HG02938 (cell line): ENCODE measurements around the gene KNCN.

Experiments used
- ATAC-seq: cut with Tn5 transposase; IDR thresholded peaks from one replicate; pipeline ENCODE4 v1.9.1; 2021; ENCODE audit warnings: mild to moderate bottlenecking, moderate library complexity; ENCODE audit not compliant: unreplicated experiment

The KNCN gene

DNA sequence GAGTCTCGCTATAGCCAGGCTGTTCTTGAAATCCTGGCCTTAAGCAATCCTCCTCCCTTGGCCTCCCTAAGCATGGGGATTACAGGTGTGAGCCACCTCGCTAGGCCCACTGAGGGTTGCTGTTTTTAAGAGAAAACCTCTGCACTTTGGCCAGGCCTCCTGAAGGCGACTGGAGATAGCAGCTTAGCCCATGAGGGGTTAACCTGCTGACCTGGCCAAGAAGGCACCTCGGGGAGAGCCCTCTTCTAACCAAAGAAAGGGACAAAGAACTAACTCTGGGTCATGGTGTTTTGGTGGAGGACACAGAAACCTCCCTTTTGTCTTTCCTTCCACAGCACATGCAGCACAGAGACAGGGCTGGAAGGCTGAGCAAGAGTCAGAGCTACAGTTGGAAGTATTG, 17.7 kb upstream of the KNCN start:
- ATAC-seq, result no peak

DNA sequence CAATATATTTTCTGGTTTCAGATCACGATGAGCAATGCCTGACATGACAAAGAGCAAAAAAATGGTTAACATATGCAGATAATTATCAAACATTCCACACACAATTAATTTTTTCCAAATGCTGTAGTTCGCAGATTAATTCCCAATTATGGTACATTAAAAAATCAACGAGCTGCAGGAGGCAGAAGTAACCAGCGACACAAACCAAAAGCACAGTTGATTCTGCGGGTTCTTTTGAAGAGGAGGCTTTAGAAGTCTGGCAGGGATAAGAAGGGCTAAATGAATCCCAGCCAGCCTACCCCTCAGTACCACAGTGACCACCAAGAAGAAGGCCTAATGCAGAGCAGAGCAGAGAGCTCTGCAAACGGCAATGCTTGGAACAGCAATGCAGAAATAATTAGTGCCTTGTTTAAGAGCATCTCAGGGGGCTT, 17.0 kb upstream of the KNCN start:
- no peak for ATAC-seq

DNA sequence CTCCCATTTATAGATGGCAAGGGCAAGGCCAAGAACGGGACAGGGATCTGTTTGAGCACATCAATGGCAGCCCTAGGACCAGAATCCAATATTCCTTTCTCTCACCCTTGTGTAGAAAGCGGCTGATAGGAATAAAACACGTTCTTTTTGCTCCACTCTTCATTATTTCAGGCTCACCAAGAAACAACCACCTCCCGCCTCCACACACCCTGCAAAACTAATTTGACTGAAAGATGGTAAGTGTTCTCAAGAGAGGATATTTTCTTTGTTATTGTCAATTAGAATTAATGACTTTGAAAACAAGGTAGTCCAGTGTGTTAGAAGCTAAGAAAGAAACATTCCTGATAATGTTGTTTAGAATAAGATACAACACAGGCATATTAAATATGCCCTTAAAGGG, 11.9 kb upstream of the KNCN start:
- ATAC-seq, result no peak

DNA sequence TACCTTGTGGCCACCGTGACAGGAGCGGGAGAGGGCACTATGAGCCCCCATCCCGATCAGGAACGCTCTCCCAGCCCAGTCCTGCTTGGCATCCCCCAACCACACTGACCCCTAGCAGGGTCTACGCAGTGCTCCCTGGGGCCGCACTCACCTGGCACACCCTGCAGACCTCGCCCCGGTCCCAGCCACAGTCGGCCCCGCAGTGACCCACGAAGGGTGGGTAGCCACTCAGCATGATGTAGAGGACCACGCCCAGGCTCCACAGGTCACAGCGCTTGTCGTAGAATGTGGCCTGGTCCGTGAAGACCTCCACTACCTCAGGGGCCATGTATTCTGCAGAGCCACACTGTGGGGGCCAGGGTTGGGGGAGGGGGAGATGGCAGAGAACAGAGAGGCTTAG, 11.1 kb upstream of the KNCN start:
- ATAC-seq, result no peak

DNA sequence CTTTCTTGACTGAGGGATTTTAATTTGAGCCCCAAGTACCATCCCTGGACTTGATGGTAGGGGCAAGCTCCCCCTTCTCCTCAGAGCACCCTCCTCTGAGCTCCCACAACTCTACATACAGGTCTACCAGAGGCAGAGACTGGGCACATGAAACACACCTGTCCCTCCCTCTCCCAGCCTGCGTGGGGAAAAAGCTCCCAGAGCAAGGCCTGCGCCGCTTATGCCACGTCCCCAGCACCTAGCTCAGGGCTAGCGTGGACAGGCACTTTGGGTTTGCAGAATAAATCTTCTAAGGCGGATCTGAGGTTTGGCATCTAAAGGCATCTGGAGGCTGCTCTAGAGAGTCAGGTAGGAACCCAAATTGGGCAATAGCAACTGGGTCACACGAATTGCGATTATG, 7.5 kb upstream of the KNCN start:
- ATAC-seq, result no peak

DNA sequence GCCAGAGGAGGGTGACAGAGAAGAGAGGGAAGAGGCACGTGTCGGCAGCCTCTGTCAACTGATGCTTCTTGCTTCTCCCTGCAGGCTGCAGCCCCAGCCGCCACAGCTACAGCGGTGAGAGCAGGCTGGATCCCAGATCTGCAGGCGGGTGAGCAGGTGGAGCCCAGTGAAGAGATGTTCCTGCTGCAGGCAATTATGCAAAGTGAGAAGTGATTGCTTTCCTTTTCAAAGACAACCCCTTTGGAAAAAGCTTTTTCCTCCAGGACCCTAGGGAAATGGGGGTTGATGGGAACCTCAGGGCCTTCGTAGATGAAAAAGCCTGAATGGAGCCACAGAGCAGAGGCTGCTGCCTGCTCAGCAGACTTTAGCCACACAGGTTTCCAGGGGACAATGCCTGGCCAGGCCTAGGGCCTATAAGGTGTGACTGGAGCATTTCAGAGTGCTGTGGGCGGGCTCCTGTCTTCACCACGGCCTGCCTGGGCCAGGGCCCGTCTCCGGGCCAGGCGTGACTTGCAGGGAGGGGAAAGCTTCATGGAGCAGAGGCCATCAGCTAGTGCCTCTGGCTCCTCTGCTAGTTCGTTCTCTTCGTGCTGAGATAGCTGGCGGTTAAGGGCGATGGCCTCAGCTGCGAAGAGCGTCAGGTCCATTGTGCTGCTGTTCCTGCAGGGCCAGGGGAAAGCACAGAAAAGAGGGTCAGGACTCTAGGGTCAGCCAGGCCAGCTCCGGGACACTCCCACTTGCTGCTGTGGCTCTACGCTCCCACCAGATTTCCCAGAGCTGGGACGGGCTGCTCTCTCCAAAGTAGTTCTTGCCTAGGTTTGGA, 6.9 kb upstream of the KNCN start:
- no peak for ATAC-seq

DNA sequence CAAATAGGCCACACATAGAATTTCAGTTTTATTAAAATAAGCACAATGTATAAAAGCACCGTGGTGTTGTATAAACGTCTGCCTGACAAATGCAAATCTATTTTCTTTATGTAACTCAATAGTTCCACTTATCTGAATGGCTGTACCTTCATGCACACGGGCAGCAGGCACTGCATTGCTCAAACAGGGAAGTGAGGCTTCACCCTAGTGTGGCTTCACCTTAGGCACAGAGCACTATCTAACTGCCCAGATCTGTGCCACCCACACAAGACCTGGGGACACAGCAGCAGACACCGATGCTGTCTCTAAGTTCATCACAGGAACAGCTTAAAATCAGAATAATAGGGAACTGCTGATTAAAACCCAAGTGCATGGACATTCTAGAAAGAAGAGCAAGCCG, 6.0 kb upstream of the KNCN start:
- ATAC-seq, result no peak

DNA sequence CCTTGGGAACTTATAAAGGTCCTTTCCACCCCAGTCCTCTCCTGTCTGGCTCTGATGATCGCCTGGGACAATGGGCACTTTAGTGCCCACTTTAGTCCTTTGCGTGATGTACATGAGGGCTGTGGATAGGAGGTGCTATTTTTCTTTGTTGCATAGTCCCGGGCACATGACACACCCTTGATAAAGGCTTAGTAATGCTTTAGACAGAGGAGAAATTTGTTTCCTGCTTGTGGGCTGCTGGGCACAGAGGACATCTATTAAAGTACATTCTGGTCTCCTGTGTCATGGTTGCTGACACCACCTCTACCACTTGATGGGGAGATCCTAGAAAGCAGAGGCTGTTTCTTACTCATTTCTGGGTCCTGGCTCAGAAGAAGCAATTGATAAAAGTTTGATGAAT, 5.4 kb upstream of the KNCN start:
- no peak for ATAC-seq

DNA sequence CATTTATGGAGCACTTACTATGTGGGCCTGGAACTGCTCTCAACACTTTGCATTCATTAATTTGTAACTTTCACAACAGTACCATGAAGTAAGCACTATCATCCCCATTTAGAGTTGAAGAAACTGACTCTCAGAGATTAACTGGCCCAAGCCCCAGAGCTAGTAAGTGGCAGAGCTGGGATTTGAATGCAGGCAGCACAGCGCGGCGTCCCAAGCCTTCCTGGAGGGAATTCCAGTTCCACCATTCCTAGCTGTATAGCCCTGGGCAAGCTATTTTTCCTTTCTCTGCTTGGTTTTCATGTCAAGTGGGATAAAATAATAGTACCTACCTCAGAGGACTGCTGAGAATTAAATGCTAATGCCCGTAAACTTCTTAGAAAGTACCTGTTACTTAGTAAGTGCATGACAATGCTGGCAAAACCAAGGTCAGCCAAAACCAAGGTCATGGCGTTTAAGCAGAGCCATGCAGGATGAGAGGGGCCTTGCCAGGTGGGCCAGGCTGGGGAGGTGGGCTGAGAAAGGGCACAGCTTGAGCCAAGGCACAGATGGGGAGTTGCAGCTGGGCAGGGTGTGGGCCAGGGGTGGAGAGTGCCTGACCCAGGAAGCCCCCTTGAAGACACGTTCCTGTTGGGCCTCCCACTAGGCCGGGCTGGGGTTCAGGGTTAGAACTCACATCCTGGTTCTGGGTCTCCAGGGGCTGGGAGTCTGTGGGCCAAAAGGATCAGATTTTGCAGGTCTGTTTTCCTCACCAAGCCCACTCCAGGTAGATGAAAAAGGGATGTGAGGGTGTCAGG, 4.6 kb upstream of the KNCN start:
- no peak for ATAC-seq

DNA sequence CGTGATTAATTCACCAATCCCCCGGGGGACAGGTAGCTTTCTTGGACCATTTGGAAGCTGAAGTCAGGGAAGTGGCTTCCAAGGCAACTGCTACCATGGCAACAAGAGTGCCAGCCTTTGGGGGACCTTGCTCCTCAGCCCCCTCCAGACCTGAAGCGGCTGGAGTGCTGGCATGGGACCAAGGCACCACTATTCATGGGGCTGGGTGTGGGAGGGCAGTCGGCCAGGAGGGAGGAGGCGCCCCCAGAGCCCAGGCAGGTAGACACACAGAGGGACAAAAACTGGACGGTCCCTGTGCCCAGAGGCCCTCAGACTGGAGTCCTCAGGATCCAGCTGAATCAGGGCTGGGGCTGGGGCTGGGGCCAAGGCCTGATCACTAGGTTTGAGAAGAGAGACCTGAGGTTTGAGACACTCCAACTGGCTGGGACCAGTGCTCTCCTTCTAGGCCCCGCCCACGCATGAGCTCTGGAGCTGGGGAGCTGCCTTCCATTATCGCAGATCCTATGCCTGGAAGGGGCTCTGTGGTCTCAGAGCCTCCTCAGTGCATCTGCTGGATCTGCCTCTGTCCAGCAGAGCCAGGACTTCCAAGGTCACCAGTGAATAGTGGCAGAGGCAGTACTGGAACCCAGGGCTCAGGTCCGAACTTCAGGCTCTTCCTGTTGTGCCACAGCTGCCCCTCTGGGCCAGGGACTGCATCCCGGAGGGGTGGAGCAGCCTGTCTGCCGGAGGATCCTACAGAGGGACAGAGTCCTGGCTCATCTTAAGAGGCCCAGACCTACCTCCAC, 3.3 kb upstream of the KNCN start:
- ATAC-seq, result no peak

DNA sequence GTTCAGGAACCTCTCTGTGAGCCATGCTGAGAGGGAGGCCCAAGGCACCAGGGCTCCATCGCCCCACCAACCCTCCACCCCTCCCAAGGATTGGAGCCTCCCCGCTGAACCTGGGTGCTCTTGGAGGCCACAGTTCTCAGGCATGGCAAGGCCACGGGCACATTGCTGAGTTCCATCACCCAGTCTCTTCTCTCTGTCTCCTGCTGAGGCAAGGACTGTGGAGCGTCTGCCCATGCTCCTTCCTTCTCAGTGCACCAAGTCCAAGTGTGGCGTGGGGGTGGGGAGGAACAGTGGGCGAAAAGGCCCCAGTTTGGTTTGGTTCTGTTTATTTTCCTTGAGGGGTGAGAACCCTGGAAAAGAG, 2.8 kb upstream of the KNCN start:
- no peak for ATAC-seq

DNA sequence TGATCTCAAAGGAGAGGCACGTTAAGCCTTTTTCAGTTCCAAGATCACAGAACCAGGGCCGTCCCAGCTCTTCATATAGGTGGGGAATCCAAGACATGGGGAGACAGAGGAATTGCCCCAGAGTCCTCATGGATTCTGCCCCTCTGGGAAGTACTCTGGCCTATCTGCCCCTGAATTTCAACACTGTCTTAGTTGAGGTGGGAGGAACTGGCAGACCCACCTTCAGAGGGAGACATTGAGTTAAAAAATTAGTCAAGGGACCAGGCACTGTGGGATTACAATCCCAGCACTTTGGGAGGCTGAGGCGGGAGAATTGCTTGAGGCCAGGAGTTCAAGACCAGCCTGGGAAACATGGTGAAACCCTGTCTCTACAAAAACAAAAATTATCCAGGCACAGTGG, 2.1 kb upstream of the KNCN start:
- no peak for ATAC-seq

DNA sequence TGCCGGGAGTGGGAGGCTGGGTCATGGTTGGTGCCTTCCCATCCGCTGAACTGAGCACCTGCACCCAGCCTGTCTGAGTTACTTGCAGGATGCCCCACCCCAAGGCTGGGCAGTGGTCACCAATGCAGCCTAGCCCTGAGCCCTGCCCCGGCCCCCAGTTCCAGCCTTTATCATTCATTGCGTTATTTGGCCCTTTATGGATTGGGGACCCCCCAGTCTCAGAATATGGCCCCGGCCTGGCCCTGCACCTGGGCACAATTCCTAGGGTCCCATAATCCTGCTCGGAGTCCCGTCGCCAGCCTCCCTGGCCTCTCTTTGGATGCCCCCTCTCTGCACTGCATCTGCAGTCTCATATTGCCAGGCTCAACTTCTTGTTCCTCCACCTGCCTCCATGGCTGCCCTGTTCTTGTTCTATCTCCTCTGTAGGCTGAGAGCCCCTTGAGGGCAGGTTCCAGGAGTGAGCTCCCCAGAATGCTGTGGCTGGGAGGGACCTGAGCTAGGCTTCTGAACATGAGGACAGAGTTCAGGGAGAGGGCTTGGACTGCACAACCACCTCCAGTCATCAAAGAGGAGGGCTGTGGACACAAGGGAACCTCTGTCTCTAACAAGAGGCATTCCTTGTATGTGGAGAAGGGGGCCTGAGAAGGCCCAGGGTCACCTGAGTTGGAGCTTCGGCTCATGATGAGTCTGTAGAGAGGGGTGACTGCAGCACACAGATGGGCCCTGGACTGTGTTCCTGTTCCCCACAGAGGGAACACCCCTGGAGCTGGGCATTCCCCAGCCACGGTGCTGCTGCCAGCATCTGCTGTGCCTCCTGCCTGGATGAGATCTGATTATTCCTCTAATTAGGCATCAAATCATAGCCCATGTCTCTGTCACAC, 1.1 kb upstream of the KNCN start:
- no peak for ATAC-seq

DNA sequence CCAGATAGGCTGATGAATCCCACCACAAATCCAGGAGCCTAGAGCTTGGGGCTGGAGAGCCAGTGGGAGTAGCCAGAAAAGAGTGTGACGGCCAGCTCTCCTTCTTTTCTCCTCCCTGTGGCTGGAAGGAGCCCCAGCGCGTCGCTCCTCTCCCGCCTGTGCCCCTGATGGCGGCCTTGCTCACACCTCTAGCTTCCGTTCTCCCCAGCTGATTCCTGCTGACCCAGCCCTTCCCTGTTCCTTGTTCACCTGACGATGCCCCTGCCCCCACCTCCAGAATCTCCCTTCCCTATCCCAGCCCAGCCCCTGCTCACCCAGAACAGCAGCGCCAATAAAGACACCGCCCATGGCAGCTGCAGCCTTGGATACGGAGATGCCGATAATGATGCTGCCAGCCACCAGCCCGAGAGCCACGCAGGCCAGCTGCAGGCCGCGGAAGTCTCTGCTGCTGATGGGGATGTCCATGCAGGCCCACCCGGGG, 656 bp downstream of the KNCN start:
- no peak for ATAC-seq

DNA sequence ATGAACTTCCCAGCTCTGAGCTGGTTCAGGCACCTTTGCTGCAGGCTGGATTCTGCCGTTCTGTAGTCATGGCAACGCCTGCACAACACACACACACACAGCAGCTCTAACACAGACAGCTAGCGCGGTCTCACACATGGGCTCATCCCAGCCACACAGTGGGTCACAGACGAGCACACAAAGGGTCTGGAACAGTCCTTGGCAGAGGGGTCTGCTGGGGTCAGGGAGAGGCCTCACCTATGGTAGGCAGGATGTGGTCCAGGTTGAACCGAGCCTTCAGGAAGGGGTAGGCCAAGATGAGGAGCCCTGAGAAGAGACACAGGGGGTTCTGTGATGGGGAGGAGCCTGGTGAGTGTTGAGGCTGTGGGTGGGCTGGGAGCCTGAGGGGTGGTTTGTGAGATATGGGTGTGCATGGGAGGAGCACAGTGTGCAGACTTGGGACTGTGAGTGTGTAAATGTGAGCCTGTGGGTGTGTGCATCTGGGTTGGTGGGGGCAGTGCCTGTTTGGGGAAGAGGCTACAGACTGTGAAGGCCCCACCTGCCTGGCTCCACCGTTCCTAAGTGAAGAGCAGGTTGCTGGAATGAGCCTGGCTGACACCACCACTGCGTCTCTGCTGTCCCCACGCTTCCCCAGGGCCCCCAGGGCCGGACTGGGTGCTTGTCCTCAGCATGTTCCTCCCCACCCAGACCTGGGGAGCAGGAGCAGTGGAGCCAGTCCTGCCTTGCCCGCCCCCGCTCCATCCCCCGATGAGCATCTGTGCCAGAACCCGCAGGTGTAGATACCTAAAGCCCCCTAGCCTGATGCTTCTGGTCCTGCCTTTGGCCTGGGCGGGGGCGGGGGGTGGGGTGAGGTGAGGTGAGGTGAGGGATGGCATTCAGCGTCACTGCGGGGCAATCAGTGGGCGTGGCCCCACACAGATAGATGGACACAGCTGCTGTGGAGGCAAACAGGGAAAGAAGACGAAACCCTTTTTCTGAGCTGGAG, 1.5 kb downstream of the KNCN start:
- ATAC-seq, result no peak

DNA sequence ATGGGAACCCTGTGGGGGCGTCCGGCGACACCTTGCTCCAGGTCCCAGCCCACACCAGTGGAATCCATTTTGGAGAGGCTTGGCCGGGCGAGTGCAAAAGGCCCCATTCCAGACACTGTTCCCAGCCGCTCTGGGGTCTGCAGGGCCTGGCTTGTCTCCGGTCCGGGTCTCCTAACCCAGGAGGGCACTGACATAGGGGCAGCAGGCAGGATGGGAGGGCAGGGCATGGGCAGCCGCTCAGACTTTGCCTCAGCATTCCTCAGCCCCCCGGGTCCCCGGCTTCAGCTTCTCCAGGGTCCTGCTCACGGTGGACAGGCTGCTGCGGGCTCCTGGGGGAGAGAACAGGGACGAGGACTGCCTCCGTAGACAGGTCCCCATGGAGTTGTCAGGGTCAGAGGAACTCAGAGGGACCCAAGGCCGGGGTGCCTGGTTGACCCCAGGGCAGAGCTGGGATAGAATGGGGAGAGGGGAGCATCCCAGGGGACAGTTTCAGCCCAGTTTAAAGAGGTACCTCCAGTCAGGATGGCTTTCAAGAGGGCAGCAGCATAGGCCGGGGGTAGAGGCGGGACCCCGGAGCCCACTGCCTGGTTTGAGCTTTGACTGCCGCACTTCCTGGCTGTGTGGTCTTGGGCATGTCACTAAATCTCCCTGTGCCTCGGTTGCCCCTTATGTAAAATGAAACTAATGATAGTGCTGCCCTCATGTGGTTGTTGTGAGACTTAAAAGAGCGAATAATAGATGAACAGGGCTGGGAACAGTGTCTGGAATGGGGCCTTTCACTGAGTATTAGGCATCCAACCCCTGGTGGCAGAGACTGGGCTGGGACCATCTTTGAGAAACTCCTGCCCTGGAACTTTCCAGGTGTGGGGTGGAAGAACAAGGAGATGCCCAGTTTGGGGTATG, 3.7 kb downstream of the KNCN start:
- ATAC-seq, result no peak

DNA sequence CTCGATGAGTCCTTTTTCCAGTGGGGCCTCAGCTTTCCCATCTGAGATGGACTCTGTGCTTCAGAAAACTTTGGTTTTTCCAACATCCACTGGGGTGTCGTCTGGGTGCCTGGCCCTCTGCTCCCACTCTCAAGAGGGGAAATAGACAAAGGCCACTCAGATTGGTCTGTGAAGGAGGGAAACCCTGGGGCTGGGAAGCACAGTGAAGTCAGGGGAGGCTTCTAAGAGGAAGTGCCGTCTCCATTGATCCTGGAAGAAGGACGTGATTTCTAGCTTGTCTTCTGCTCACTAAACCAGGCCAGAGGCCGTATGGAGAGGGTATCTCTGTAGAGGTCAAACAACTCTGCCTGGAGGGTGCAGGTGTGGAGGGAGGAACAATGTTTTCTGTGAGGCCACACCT, 5.2 kb downstream of the KNCN start:
- no peak for ATAC-seq

DNA sequence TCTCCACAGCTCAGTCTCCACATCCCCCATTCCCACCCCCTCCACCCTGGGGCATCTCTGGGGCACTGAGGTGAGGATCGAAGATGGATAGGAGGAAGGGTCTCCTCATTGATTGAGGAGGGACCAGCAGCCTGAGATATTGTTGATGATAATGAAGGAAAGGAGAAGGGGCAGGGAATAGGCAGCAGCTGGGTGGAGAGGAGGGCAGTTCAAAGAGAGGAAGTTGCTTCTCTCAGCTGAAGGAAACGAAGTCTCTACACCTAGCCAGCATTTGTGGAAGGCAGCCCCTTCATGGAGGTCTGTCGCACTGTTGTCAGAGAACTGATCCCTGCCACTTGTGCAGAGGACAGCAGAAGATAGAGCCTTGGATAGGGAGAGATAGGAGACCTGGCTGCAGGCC, 5.7 kb downstream of the KNCN start:
- ATAC-seq, result no peak
